GM12873 (cell line): ENCODE data around the gene HOMER2.

Source experiments
- CTCF ChIP-seq: IDR thresholded peaks from 2 replicates; pipeline ENCODE4 v1.5.1; 2012; ENCODE audit warnings: low read depth, mild to moderate bottlenecking, moderate library complexity, low read length, control low read depth; ENCODE audit not compliant: insufficient read depth; ENCODE audit errors: missing control alignments

HOMER2 gene

GRCh38 chr15:82971218-82971984 is 18.9 kb upstream of the HOMER2 start:
- no peak for TF ChIP-seq CTCF

- TF ChIP-seq CTCF = no peak
These were observed 18.2 kb upstream of the HOMER2 start for GRCh38 chr15:82970696-82971095.

- TF ChIP-seq CTCF = no peak
These were observed 17.7 kb upstream of the HOMER2 start for GRCh38 chr15:82970078-82970686.

- TF ChIP-seq CTCF = no peak
These were observed 16.8 kb upstream of the HOMER2 start for GRCh38 chr15:82969353-82969752.

- no peak for TF ChIP-seq CTCF
These were observed 15.5 kb upstream of the HOMER2 start for GRCh38 chr15:82968066-82968465.

- TF ChIP-seq CTCF = no peak
These were observed 14.2 kb upstream of the HOMER2 start for GRCh38 chr15:82966671-82967071.

- TF ChIP-seq CTCF = no peak
These were observed 12.4 kb upstream of the HOMER2 start for GRCh38 chr15:82964890-82965289.
